Heart right ventricle (tissue), 16 donors: ENCODE measurements around the gene PPIL1. TPM values are rescaled to one million over a fixed set of nuclear protein-coding genes. Genes with fewer than 3 reads are reported as not detected.

Experiments used
- ATAC-seq, 8 donors: fragments of 200-7000 bp; cut with Tn5 transposase; one replicate each; pipeline ENCODE4 v1.9.1; 2020; ENCODE audit warnings: mild to moderate bottlenecking in 8 of 8, moderate library complexity in 8 of 8, moderate number of reproducible peaks in 1 of 8
- DNase-seq, 2 donors: peaks; one replicate each; pipeline ENCODE4 v3.0.0-alpha.2; 2020
- H3K27ac ChIP-seq, 10 donors: fragments of 200-600 bp; sonication (generic) in 2 of 10; one replicate each; pipeline versions ENCODE4 v1.5.0 to v1.8.0; 2020 to 2022; ENCODE audit warnings: mild to moderate bottlenecking in 3 of 10
- H3K27me3 ChIP-seq, 7 donors: fragments of 200-600 bp; one replicate each; pipeline ENCODE4 v1.8.0; 2021 to 2022; ENCODE audit warnings: mild to moderate bottlenecking in 2 of 7
- H3K36me3 ChIP-seq, 9 donors: fragments of 200-600 bp; sonication (generic) in 1 of 9; one replicate each; pipeline versions ENCODE4 v1.5.0 to v1.8.0; 2020 to 2022; ENCODE audit warnings: mild to moderate bottlenecking in 2 of 9
- H3K4me1 ChIP-seq, 9 donors: fragments of 200-600 bp; sonication (generic) in 1 of 9; one replicate each; pipeline versions ENCODE4 v1.5.0 to v1.8.0; 2020 to 2022; ENCODE audit warnings: mild to moderate bottlenecking in 4 of 9
- H3K4me3 ChIP-seq, 10 donors: fragments of 200-600 bp; sonication (generic) in 2 of 10; one replicate each; pipeline versions ENCODE4 v1.5.0 to v1.8.0; 2020 to 2022; ENCODE audit warnings: mild to moderate bottlenecking in 7 of 10, moderate library complexity in 2 of 10
- H3K9me3 ChIP-seq, 11 donors: fragments of 200-600 bp in 10 of 11; sonication (generic) in 2 of 11; one replicate each; pipeline versions ENCODE4 v1.5.0 to v1.8.0; 2013 to 2022; ENCODE audit warnings: mild to moderate bottlenecking in 2 of 11, control low read depth in 1 of 11, moderate library complexity in 1 of 11
- WGBS, 2 donors: extraction: QIAGEN DNeasy Blood & Tissue Kit; methylation state at CpG; one replicate each; pipeline ENCODE4 v1.1.7; 2013; ENCODE audit warnings: inconsistent platforms in 1 of 2; 5-methylcytosine and 5-hydroxymethylcytosine counted together
- intact Hi-C, 10 donors: fragments of 100-400 bp; cut with DNase I; formaldehyde crosslinking; loops; one replicate each; pipeline versions ENCODE4 v1.11.1 to v1.14.2; 2022
- polyA plus RNA-seq, 2 donors: library from polyadenylated mRNA; stranded (reverse); fragments of 200-250 nt; gene quantifications; one replicate each; pipeline ENCODE4 v1.2.3, GENCODE V29; 2013
- total RNA-seq, 10 donors: library from RNA; stranded (reverse); fragmentation: NEBNext Ultra II Directional in 3 of 10; extraction: Animal tissue kit (Norgen Biotek cat#: 25700) in 3 of 10; gene quantifications; one replicate each; pipeline versions ENCODE4 v1.2.1 to v1.2.4, GENCODE V29; 2021 to 2023
- TF ChIP-seq, protein P1 (sequence below), 9 donors: fragments of 200-600 bp; sonication (generic) in 2 of 9; IDR thresholded peaks; one replicate each; pipeline versions ENCODE4 v1.5.0 to v1.8.0; 2021 to 2022; ENCODE audit warnings: antibody characterized with exemption in 9 of 9, mild to moderate bottlenecking in 5 of 9, moderate library complexity in 1 of 9
- donor health status: Arrhythmogenic right ventricular cardiomyopathy.
- donor health status: ischemic (EF 13 %, LVEDD 7.1; RV severe dilation, severe dysfunction).
- donor health status: healthy with polysubstance abuse.
- donor health status: DM: no; HTN: yes; CAD: no.
- donor health status: DM: no; HTN: no; CAD: no.
- donor health status: ischemic (EF 25% LVEDD 6.9; RV normal size, moderate dysfunction).
- donor health status: ischemic (EF 25% LVEDD 5.7; RV mildly dilated, moderate dysfunction).
- donor health status: healthy.
- donor health status: DM: yes; HTN: yes; CAD: no.
- donor health status: Ischemic cardiomyopathy.
- donor health status: ischemic (EF 35%, LVEDD 5.7; RV mildly dilated, moderate dysfunction).
- donor health status: nonischemic (EF 11% LVEDD 7.7; RV severe dilation, severe dysfunction).
- donor health status: DM: yes; HTN: yes; CAD: no.
- donor health status: PGD.
- donor health status: ischemic (EF 29% LVEDD 5.4; RV normal size, mild dysfunction).
- donor health status: nonischemic (EF 23%, LVEDD 6.1; RV moderate dilation, normal function).

The PPIL1 gene
- total and polyA plus RNA-seq, 12 donors, result 21.1 to 106 (median 48.4) TPM

DNA sequence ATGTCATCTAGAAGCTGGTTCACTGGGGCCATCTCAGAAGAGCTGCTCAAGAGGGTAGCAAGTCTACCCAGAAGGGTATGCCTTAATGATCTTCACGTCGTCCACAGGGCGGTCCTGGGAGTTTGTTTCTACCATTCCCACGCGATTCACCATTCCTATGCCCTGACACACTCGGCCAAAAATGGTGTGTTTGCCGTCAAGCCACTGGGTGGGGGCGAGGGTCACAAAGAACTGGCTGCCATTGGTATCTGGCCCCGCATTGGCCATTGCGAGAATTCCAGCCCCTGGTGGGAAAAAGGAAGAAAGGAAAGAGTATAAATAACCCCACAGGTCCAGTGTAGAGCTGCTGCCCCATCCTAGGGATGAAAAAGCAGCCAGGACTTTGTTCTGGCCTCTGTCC, 18.9 kb downstream of the PPIL1 start:
- H3K9me3 ChIP-seq, result peaks cover 0 to 3% (median 0%) of the 10 kb centered on the region in 11 donors
- TF ChIP-seq, protein P1, sequence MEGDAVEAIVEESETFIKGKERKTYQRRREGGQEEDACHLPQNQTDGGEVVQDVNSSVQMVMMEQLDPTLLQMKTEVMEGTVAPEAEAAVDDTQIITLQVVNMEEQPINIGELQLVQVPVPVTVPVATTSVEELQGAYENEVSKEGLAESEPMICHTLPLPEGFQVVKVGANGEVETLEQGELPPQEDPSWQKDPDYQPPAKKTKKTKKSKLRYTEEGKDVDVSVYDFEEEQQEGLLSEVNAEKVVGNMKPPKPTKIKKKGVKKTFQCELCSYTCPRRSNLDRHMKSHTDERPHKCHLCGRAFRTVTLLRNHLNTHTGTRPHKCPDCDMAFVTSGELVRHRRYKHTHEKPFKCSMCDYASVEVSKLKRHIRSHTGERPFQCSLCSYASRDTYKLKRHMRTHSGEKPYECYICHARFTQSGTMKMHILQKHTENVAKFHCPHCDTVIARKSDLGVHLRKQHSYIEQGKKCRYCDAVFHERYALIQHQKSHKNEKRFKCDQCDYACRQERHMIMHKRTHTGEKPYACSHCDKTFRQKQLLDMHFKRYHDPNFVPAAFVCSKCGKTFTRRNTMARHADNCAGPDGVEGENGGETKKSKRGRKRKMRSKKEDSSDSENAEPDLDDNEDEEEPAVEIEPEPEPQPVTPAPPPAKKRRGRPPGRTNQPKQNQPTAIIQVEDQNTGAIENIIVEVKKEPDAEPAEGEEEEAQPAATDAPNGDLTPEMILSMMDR (IDR thresholded peaks at IDR 0.05), result no peak
- H3K27ac ChIP-seq, result peak overlapping the region in 8 of 10 donors; percentile 11 to 64 (median 50)
- ATAC-seq, result no peak
- H3K27me3 ChIP-seq, result no peaks in the 10 kb centered on the region
- H3K4me1 ChIP-seq, result peaks cover 5 to 58% (median 44%) of the 10 kb centered on the region in 9 donors
- no peak for DNase-seq
- WGBS, 2 donors, result 85 to 88% methylated on average over 10 of the region's 10 CpGs
- intact Hi-C loops, result loop anchor here in 4 of 10 donors (10.0 kb wide), 2 partner anchors 231 to 241 kb away; no protein-coding TSS in a partner anchor
- H3K36me3 ChIP-seq, result peaks cover 0 to 24% (median 8%) of the 10 kb centered on the region in 9 donors
- no peak overlapping the region for H3K4me3 ChIP-seq

DNA sequence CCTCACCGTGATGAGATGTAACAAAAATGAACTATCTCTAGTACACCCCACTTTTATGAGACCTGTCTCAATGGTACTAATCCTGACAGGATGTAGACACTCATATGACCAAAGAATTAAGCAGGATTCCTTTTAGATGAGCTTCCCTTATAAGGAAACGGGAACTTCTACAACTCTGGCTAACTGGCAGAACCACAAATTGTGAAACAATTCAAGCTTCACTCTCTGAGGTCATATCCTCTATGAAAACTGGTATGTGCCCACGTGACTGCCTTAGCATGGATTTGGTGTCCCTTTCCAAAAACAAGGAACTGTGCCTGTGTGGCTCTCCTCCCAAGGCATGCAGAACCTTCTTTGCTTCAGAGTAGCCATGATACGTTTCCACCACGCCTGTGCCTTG, 21.3 kb downstream of the PPIL1 start:
- Histone ChIP-seq H3K4me3 (no peak overlapping the region), H3K4me1 (peaks cover 5 to 73% (median 68%) of the 10 kb centered on the region in 9 donors), H3K36me3 (peaks cover 0 to 24% (median 8%) of the 10 kb centered on the region in 9 donors), H3K27ac (peak overlapping the region; percentile 1 to 83 (median 60)), H3K9me3 (peaks cover 0 to 6% (median 0%) of the 10 kb centered on the region in 11 donors), H3K27me3 (no peaks in the 10 kb centered on the region)
- DNase-seq (no peak), ATAC-seq (peak in 6 of 8 donors; percentile 24 to 53 (median 34))
- intact Hi-C loops, result loop anchor here in 7 of 10 donors (2.0 to 10.0 kb wide), 4 partner anchors 86 to 239 kb away; no protein-coding TSS in a partner anchor
- WGBS, 2 donors, result 53 to 57% methylated on average over 5 of the region's 5 CpGs
- TF ChIP-seq, protein P1 (IDR thresholded peaks at IDR 0.05), result no peak

DNA sequence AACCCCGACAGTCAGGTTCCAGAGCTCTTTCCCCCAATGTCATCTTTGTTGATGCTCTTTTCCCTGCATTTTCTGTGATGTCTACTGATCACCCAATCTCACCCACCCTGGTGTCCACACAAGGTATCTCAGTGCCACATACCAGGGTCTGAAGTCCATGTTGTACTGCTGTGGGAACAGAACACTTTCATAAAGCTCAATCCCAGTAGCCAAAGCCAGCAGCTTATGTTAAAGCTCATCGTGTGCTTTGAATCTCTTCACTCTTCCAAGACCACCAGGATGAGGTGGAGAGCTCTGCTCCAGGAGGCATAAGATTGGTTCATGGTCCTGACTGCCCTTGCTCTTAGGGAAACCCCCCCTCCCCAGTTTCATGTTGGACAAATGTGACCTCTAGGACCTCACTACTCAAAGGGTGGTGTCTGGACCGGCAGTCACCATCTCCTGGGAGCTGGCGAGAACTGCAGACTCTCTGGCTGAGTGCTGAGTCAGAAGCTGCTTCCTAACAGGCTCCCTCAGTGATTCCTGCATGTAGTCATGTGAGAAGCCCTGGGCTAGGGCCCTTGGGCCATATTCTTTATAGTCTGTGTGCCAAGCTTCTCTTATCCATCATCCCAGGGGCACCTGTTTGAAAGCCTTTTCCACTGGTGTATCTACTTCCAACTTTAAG, 22.0 kb downstream of the PPIL1 start:
- no peak for DNase-seq
- intact Hi-C loops, result loop anchor here in 7 of 10 donors (1.0 to 10.0 kb wide), 5 partner anchors 85 to 238 kb away; no protein-coding TSS in a partner anchor
- H3K4me1 ChIP-seq, result peaks cover 5 to 78% (median 75%) of the 10 kb centered on the region in 9 donors
- TF ChIP-seq, protein P1 (IDR thresholded peaks at IDR 0.05), result no peak
- peaks cover 0 to 24% (median 6%) of the 10 kb centered on the region in 9 donors for H3K36me3 ChIP-seq
- H3K27me3 ChIP-seq, result no peaks in the 10 kb centered on the region
- H3K27ac ChIP-seq, result peak overlapping the region; percentile 1 to 83 (median 60)
- 55 to 57% methylated on average over 4 of the region's 4 CpGs for WGBS, 2 donors
- H3K9me3 ChIP-seq, result peaks cover 0 to 6% (median 0%) of the 10 kb centered on the region in 11 donors
- H3K4me3 ChIP-seq, result no peak overlapping the region
- peak in 5 of 8 donors; percentile 17 to 29 (median 21) for ATAC-seq

DNA sequence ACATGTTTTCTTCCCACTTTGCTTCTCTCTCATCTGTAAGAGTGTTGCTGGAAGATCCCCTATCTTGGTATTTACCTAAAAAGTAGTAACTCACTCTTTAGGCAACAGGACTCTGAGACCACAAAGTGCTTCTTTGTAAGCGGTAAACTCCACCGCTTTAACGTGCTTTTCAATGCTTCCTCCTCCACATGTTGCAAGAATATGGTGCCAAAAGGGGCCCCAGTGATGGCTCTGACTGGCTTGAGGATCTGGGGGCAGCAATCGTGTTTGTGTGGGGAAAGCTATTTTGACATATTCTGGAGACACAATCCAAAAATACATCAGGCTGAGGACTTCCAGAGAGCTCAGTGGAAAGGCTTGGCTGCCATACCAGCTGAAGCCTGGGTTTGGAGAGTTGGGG, 23.0 kb downstream of the PPIL1 start:
- Histone ChIP-seq H3K4me1 (peaks cover 5 to 80% (median 75%) of the 10 kb centered on the region in 9 donors), H3K4me3 (no peak overlapping the region), H3K27ac (peak overlapping the region in 8 of 10 donors; percentile 34 to 85 (median 78)), H3K27me3 (no peaks in the 10 kb centered on the region), H3K36me3 (peaks cover 0 to 23% (median 5%) of the 10 kb centered on the region in 9 donors), H3K9me3 (peaks cover 0 to 6% (median 0%) of the 10 kb centered on the region in 11 donors)
- TF ChIP-seq, protein P1 (IDR thresholded peaks at IDR 0.05), result no peak
- no peak for ATAC-seq
- intact Hi-C loops, result loop anchor here (1.0 to 10.0 kb wide), 5 partner anchors 84 to 237 kb away; no protein-coding TSS in a partner anchor
- WGBS, 2 donors, result 51 to 53% methylated on average over 4 of the region's 4 CpGs
- DNase-seq, result no peak
